Liver (tissue), 9 donors: Measurements from ENCODE around the gene PATE4. TPM values are rescaled to one million over a fixed set of nuclear protein-coding genes. Genes with fewer than 3 reads are reported as not detected.

Source experiments
- DNase-seq: peaks from one replicate; pipeline ENCODE4 v3.0.0-alpha.2; 2017; ENCODE audit warnings: low spot score
- H3K27ac ChIP-seq, 2 donors: one replicate each; pipeline ENCODE4 v1.7.0; 2013; ENCODE audit warnings: inconsistent platforms in 2 of 2, low read length in 2 of 2, control low read depth in 1 of 2, low read depth in 1 of 2, mild to moderate bottlenecking in 1 of 2
- H3K27me3 ChIP-seq, 4 donors: one replicate each; pipeline versions ENCODE4 v1.6.1 to v1.7.0; 2013; ENCODE audit warnings: low read length in 3 of 4, inconsistent platforms in 1 of 4, mild to moderate bottlenecking in 1 of 4, moderate library complexity in 1 of 4; ENCODE audit not compliant: control insufficient read depth in 4 of 4, insufficient read depth in 4 of 4
- H3K36me3 ChIP-seq, 4 donors: one replicate each; pipeline versions ENCODE4 v1.6.1 to v1.7.0; 2013; ENCODE audit warnings: low read length in 3 of 4, mild to moderate bottlenecking in 3 of 4, low read depth in 1 of 4, moderate library complexity in 1 of 4; ENCODE audit not compliant: control insufficient read depth in 4 of 4, insufficient read depth in 3 of 4
- H3K4me1 ChIP-seq, 4 donors: one replicate each; pipeline versions ENCODE4 v1.6.1 to v1.7.0; 2013; ENCODE audit warnings: low read length in 3 of 4, mild to moderate bottlenecking in 3 of 4, moderate library complexity in 1 of 4; ENCODE audit not compliant: control insufficient read depth in 4 of 4, insufficient read depth in 4 of 4
- H3K4me3 ChIP-seq, 3 donors: one replicate each; pipeline versions ENCODE4 v1.6.1 to v1.7.0; 2013; ENCODE audit warnings: low read length in 3 of 3, control low read depth in 1 of 3, low read depth in 1 of 3, mild to moderate bottlenecking in 1 of 3
- H3K9ac ChIP-seq, 2 donors: one replicate each; pipeline ENCODE4 v1.7.0; 2013; ENCODE audit warnings: low read length in 2 of 2, mild to moderate bottlenecking in 2 of 2, moderate library complexity in 2 of 2, control low read depth in 1 of 2, low read depth in 1 of 2
- H3K9me3 ChIP-seq, 4 donors: one replicate each; pipeline versions ENCODE4 v1.6.1 to v1.7.0; 2013; ENCODE audit warnings: low read length in 3 of 4; ENCODE audit not compliant: control insufficient read depth in 4 of 4
- ATF3 ChIP-seq: IDR thresholded peaks from 2 replicates; pipeline ENCODE4 v1.6.1; 2016; ENCODE audit warnings: antibody characterized with exemption
- CTCF ChIP-seq: fragments of 150-350 bp; IDR thresholded peaks from 2 replicates; pipeline ENCODE4 v1.5.1; 2017; ENCODE audit warnings: improper control_type of control experiment, low read depth, low read length; ENCODE audit not compliant: missing input control
- EGR1 ChIP-seq, 2 donors: IDR thresholded peaks; 2 replicates each; pipeline ENCODE4 v1.6.1; 2016 to 2018; ENCODE audit warnings: antibody characterized with exemption in 2 of 2, low read depth in 2 of 2
- FOXA1 ChIP-seq: IDR thresholded peaks from 2 replicates; pipeline ENCODE4 v1.6.1; 2016; ENCODE audit warnings: antibody characterized with exemption
- FOXA2 ChIP-seq: IDR thresholded peaks from 2 replicates; pipeline ENCODE4 v1.6.1; 2016; ENCODE audit warnings: antibody characterized with exemption
- GABPA ChIP-seq, 2 donors: IDR thresholded peaks in 1 of 2; conservative IDR thresholded peaks in 1 of 2; 2 replicates each; pipeline ENCODE4 v1.6.1; 2016; ENCODE audit warnings: antibody characterized with exemption in 2 of 2, mild to moderate bottlenecking in 1 of 2, moderate library complexity in 1 of 2
- HNF4A ChIP-seq, 2 donors: conservative IDR thresholded peaks; 2 replicates each; pipeline ENCODE4 v1.6.1; 2016; ENCODE audit warnings: antibody characterized with exemption in 2 of 2, mild to moderate bottlenecking in 2 of 2
- HNF4G ChIP-seq: IDR thresholded peaks from 2 replicates; pipeline ENCODE4 v1.6.1; 2016; ENCODE audit warnings: antibody characterized with exemption
- JUND ChIP-seq, 2 donors: IDR thresholded peaks; 2 replicates each; pipeline ENCODE4 v1.6.1; 2016; ENCODE audit warnings: antibody characterized with exemption in 2 of 2
- MAX ChIP-seq: IDR thresholded peaks from 2 replicates; pipeline ENCODE4 v1.6.1; 2016; ENCODE audit warnings: antibody characterized with exemption
- NR2F2 ChIP-seq: IDR thresholded peaks from 2 replicates; pipeline ENCODE4 v1.6.1; 2016; ENCODE audit warnings: antibody characterized with exemption
- RAD21 ChIP-seq, 2 donors: IDR thresholded peaks; 2 replicates each; pipeline ENCODE4 v1.6.1; 2016; ENCODE audit warnings: antibody characterized with exemption in 2 of 2, mild to moderate bottlenecking in 2 of 2
- REST ChIP-seq: IDR thresholded peaks from 2 replicates; pipeline ENCODE4 v1.6.1; 2016; ENCODE audit warnings: antibody characterized with exemption, mild to moderate bottlenecking
- RXRA ChIP-seq, 2 donors: IDR thresholded peaks; 2 replicates each; pipeline ENCODE4 v1.6.1; 2017 to 2018; ENCODE audit warnings: antibody characterized with exemption in 2 of 2, mild to moderate bottlenecking in 1 of 2
- SP1 ChIP-seq: IDR thresholded peaks from 2 replicates; pipeline ENCODE4 v1.6.1; 2018; ENCODE audit warnings: antibody characterized with exemption, mild to moderate bottlenecking
- TAF1 ChIP-seq: conservative IDR thresholded peaks from 2 replicates; pipeline ENCODE4 v1.6.1; 2016; ENCODE audit warnings: antibody characterized with exemption, mild to moderate bottlenecking
- YY1 ChIP-seq: IDR thresholded peaks from 2 replicates; pipeline ENCODE4 v1.6.1; 2016; ENCODE audit warnings: antibody characterized with exemption, mild to moderate bottlenecking
- ZBTB33 ChIP-seq: IDR thresholded peaks from 2 replicates; pipeline ENCODE4 v1.6.1; 2016; ENCODE audit warnings: antibody characterized with exemption
- WGBS: extraction: QIAGEN DNeasy Blood & Tissue Kit; methylation state at CpG from one replicate; pipeline ENCODE4 v1.1.7; 2013; 5-methylcytosine and 5-hydroxymethylcytosine counted together
- polyA plus RNA-seq, 2 donors: library from polyadenylated mRNA; stranded (reverse) in 1 of 2; unstranded in 1 of 2; fragments of 200-250 nt in 1 of 2; fragments of >200 nt in 1 of 2; fragmentation: Nextera tagmentation in 1 of 2; extraction: Ambion mirVana in 1 of 2; gene quantifications; one replicate each; pipeline versions ENCODE4 v1.2.1 to v1.2.3, GENCODE V29; 2013 to 2015
- total RNA-seq, 2 donors: library from RNA; depleted of rRNA; stranded (reverse); fragments of >200 nt; gene quantifications; one replicate each; pipeline ENCODE4 v1.2.3, GENCODE V29; 2014
- donor health status: healthy.
- donor health status: healthy.
- donor health status: healthy.
- donor health status: healthy.
- donor health status: healthy.

The PATE4 gene
- total and polyA plus RNA-seq, 4 donors = not detected

- peaks cover 0 to 13% (median 4%) of the 10 kb centered on the region in 4 donors for H3K9me3 ChIP-seq
- H3K4me3 ChIP-seq = no peak overlapping the region
- no peak for DNase-seq
- no peaks in the 10 kb centered on the region for H3K27me3 ChIP-seq
- H3K9ac ChIP-seq = no peak overlapping the region
- 93% methylated on average over 1 of the region's 1 CpG for WGBS
- no peaks in the 10 kb centered on the region for H3K36me3 ChIP-seq
- no peaks in the 10 kb centered on the region for H3K4me1 ChIP-seq
- no peak for TF ChIP-seq ATF3
- no peak overlapping the region for H3K27ac ChIP-seq
Measured at GRCh38 chr11:125807909-125808308, 25.2 kb upstream of the PATE4 start.

DNA sequence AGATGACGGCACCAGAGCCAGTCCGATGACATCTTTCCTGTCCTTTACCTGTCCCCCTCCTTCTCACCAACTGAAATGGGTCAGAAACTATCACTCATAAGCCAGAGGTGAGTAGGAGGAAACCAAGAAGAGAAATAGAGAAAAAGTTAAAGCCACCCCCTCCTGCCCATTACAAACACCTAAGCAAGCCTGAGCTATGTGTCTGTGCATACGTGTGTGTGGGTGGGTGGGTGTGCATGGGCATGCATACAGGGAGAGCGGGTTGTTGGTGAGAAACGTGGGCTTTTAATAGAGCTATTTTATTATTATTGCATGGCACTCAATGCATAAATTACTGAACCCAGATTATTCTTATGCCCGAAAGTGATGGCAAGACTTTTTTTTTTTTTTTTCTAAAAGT lies 2.6 kb downstream of the PATE4 start:
- peaks cover 0 to 3% (median 0%) of the 10 kb centered on the region in 4 donors for H3K9me3 ChIP-seq
- no peaks in the 10 kb centered on the region for H3K36me3 ChIP-seq
- no peak for TF ChIP-seq REST
- TF ChIP-seq EGR1 (IDR thresholded peaks at IDR 0.05; ENCODE audit: low read depth in 2 of 2) = no peak
- TF ChIP-seq GABPA (IDR thresholded peaks at IDR 0.05 in 1 of 2, conservative IDR thresholded peaks at IDR 0.05 in 1 of 2) = no peak
- TF ChIP-seq ZBTB33 = no peak
- TF ChIP-seq RXRA (IDR thresholded peaks at IDR 0.05) = no peak
- no peak for TF ChIP-seq TAF1
- TF ChIP-seq CTCF = no peak
- TF ChIP-seq JUND (IDR thresholded peaks at IDR 0.05) = no peak
- no peak for TF ChIP-seq SP1
- no peak for TF ChIP-seq ATF3
- TF ChIP-seq YY1 = no peak
- no peak for TF ChIP-seq HNF4G
- TF ChIP-seq FOXA2 = no peak
- no peak for TF ChIP-seq HNF4A (conservative IDR thresholded peaks at IDR 0.05)
- no peak for TF ChIP-seq MAX
- no peak for TF ChIP-seq FOXA1
- TF ChIP-seq RAD21 (IDR thresholded peaks at IDR 0.05) = no peak
- no peak for TF ChIP-seq NR2F2
- H3K27ac ChIP-seq = no peak overlapping the region
- WGBS = 79% methylated on average over 6 of the region's 6 CpGs
- H3K4me1 ChIP-seq = no peaks in the 10 kb centered on the region
- no peak for DNase-seq
- no peak overlapping the region for H3K4me3 ChIP-seq
- no peak overlapping the region for H3K9ac ChIP-seq
- no peaks in the 10 kb centered on the region for H3K27me3 ChIP-seq
